CD14-positive monocyte (primary cell): ENCODE data around the gene TBC1D10A. TPM values are rescaled to one million over a fixed set of nuclear protein-coding genes. Genes with fewer than 3 reads are reported as not detected.

Experiments used
- DNase-seq, 3 donors: peaks; one replicate each; pipeline ENCODE4 v3.0.0-alpha.2; 2011 to 2022
- H2AFZ ChIP-seq: 2 replicates; pipeline ENCODE4 v1.6.0; 2012; ENCODE audit warnings: mild to moderate bottlenecking, low read depth, low read length, inconsistent platforms; ENCODE audit not compliant: insufficient read depth, poor library complexity, severe bottlenecking
- H3K27ac ChIP-seq, 2 donors: 1 replicate in 1 of 2; 2 replicates in 1 of 2; pipeline ENCODE4 v1.5.1; 2012 to 2013; ENCODE audit warnings: low read length in 2 of 2, control low read depth in 1 of 2, inconsistent platforms in 1 of 2, low read depth in 1 of 2, mild to moderate bottlenecking in 1 of 2
- H3K27me3 ChIP-seq, 2 donors: one replicate each; pipeline versions ENCODE4 v1.6.0 to v1.6.1; 2011 to 2013; ENCODE audit warnings: low read length in 2 of 2; ENCODE audit not compliant: control insufficient read depth in 2 of 2, insufficient read depth in 2 of 2
- H3K36me3 ChIP-seq, 2 donors: replicated peaks in 1 of 2; 1 replicate in 1 of 2; 2 replicates in 1 of 2; pipeline versions ENCODE4 v1.5.1 to v1.6.1; 2012 to 2013; ENCODE audit warnings: low read length in 2 of 2, control low read depth in 1 of 2, inconsistent platforms in 1 of 2, mild to moderate bottlenecking in 1 of 2; ENCODE audit not compliant: insufficient read depth in 2 of 2, control insufficient read depth in 1 of 2
- H3K4me1 ChIP-seq, 2 donors: 1 replicate in 1 of 2; 2 replicates in 1 of 2; pipeline versions ENCODE4 v1.5.1 to v1.6.1; 2012 to 2013; ENCODE audit warnings: low read length in 2 of 2, control low read depth in 1 of 2, inconsistent platforms in 1 of 2, mild to moderate bottlenecking in 1 of 2, moderate library complexity in 1 of 2; ENCODE audit not compliant: insufficient read depth in 2 of 2, control insufficient read depth in 1 of 2
- H3K4me2 ChIP-seq: replicated peaks from 2 replicates; pipeline ENCODE3; 2012; ENCODE audit warnings: low read length, moderate library complexity, mild to moderate bottlenecking; ENCODE audit not compliant: poor library complexity, severe bottlenecking; ENCODE audit errors: extremely low read depth
- H3K4me3 ChIP-seq, 3 experiments: fragments of 200-600 bp in 1 of 3; sonication (generic) in 1 of 3; replicated peaks in 1 of 3; 1 replicate in 2 of 3; 2 replicates in 1 of 3; pipeline ENCODE4 v1.5.1; 2011 to 2013; ENCODE audit warnings: low read length in 3 of 3, mild to moderate bottlenecking in 3 of 3, control low read depth in 2 of 3, low read depth in 2 of 3, inconsistent platforms in 1 of 3, moderate library complexity in 1 of 3
- H3K79me2 ChIP-seq: 2 replicates; pipeline ENCODE4 v1.6.0; 2012; ENCODE audit warnings: mild to moderate bottlenecking, control low read depth, inconsistent platforms, low read length, moderate library complexity; ENCODE audit not compliant: insufficient read depth
- H3K9ac ChIP-seq: 2 replicates; pipeline ENCODE4 v1.6.0; 2017; ENCODE audit warnings: low read length, mild to moderate bottlenecking; ENCODE audit not compliant: insufficient read depth, poor library complexity, severe bottlenecking
- H3K9me3 ChIP-seq, 2 donors: replicated peaks in 1 of 2; 1 replicate in 1 of 2; 2 replicates in 1 of 2; pipeline versions ENCODE4 v1.5.1 to v1.6.1; 2012 to 2013; ENCODE audit warnings: low read length in 2 of 2, control low read depth in 1 of 2; ENCODE audit not compliant: control insufficient read depth in 1 of 2, insufficient read depth in 1 of 2
- H4K20me1 ChIP-seq: 2 replicates; pipeline ENCODE4 v1.6.0; 2012; ENCODE audit warnings: mild to moderate bottlenecking, low read length, control low read depth, moderate library complexity; ENCODE audit not compliant: insufficient read depth
- H3K27ac Mint-ChIP-seq, 7 donors: one replicate each; pipeline ENCODE4 v1.8.0; 2020; ENCODE audit warnings: mild to moderate bottlenecking in 7 of 7, mixed read lengths in 7 of 7, moderate library complexity in 6 of 7, inconsistent platforms in 2 of 7
- H3K27me3 Mint-ChIP-seq, 3 donors: one replicate each; pipeline ENCODE4 v1.8.0; 2021 to 2022; ENCODE audit warnings: low read depth in 3 of 3, mild to moderate bottlenecking in 3 of 3, mixed read lengths in 3 of 3, moderate library complexity in 3 of 3, inconsistent platforms in 1 of 3
- H3K36me3 Mint-ChIP-seq, 2 donors: one replicate each; pipeline ENCODE4 v1.8.0; 2020; ENCODE audit warnings: mixed read lengths in 2 of 2, inconsistent platforms in 1 of 2, mild to moderate bottlenecking in 1 of 2
- H3K4me1 Mint-ChIP-seq: one replicate; pipeline ENCODE4 v1.8.0; 2020; ENCODE audit warnings: mild to moderate bottlenecking, mixed read lengths
- H3K4me3 Mint-ChIP-seq, 2 donors: one replicate each; pipeline ENCODE4 v1.8.0; 2020; ENCODE audit warnings: mild to moderate bottlenecking in 2 of 2, mixed read lengths in 2 of 2, moderate library complexity in 1 of 2
- H3K9me3 Mint-ChIP-seq, 7 donors: one replicate each; pipeline ENCODE4 v1.8.0; 2020 to 2022; ENCODE audit warnings: mixed read lengths in 7 of 7, mild to moderate bottlenecking in 6 of 7, moderate library complexity in 6 of 7, inconsistent platforms in 2 of 7
- CTCF ChIP-seq: fragments of 200-600 bp; IDR thresholded peaks from one replicate; pipeline ENCODE4 v1.8.0; 2022; ENCODE audit warnings: antibody characterized with exemption, mild to moderate bottlenecking
- WGBS: methylation state at CpG from one replicate; pipeline ENCODE4 v1.1.5; 2013; ENCODE audit warnings: missing lambda C conversion rate; ENCODE audit not compliant: insufficient coverage; 5-methylcytosine and 5-hydroxymethylcytosine counted together
- intact Hi-C, 2 donors: fragments of 100-400 bp; cut with micrococcal nuclease; formaldehyde crosslinking; loops; one replicate each; pipeline versions ENCODE4 v1.15.0 to v1.15.1; 2023
- polyA plus RNA-seq, 3 donors: library from polyadenylated mRNA; depleted of rRNA in 1 of 3; unstranded in 2 of 3; stranded (reverse) in 1 of 3; fragments of 300-500 nt in 2 of 3; fragments of >200 nt in 1 of 3; fragmentation: Illumina TruSeq in 2 of 3; gene quantifications; 1 replicate in 2 of 3; 2 replicates in 1 of 3; pipeline ENCODE4 v1.2.3, GENCODE V29; 2012 to 2021

TBC1D10A gene
- polyA plus RNA-seq, 3 donors: 13.4 to 38.3 (median 21.8) TPM

DNA sequence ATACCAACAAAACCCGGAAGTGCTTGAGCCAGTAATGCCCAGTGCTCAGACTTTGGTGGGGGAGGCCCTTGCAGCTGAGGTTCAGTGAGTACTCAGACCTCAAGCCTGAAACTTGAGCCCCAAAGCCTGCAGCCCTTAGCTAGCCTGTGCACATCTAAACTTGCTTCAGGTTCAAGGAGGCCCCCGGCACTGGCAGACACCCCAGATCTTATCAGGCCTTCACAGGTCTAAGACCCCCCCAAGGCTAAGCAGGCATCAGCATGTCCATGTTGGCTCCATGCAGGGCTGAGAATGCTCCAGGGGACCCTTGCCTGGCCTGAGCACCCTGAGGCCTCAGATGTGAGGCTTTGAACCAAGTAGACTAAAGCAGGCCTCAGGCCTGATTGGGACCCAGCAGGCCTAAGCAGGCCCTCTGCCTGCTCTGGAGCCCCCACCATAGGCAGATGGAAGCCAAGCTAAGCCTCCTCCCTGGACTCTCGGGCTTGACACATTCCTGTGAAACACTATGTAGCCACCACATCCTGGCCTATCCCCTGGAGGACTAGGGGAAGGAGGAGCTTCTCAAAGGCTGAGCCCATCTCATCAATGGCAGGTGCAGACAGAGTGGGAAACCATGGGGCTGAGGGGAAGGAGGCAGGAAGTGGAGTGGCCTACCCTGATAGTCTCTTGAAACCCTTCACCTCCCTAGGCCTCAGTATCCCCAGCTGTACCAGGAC, 36.2 kb downstream of the TBC1D10A start:
- Histone ChIP-seq H3K9ac (no peak overlapping the region), H3K79me2 (no peaks in the 10 kb centered on the region), H3K4me2 (peak overlapping the region; percentile 90), H3K9me3 (no peaks in the 10 kb centered on the region), H3K27ac (peak overlapping the region; percentile 23 to 46), H3K36me3 (peaks cover 35 to 46% of the 10 kb centered on the region in 2 donors), H3K27me3 (no peaks in the 10 kb centered on the region), H3K4me1 (peaks cover 23 to 40% of the 10 kb centered on the region in 2 donors), H2AFZ (peak overlapping the region; percentile 80), H4K20me1 (peaks cover 13% of the 10 kb centered on the region), H3K4me3 (peak overlapping the region in 1 of 3 experiments; percentile 82)
- Mint-ChIP-seq H3K4me1 (peaks cover 27% of the 10 kb centered on the region), H3K27me3 (peaks cover 0 to 2% (median 0%) of the 10 kb centered on the region in 3 donors), H3K4me3 (peak overlapping the region in 1 of 2 donors; percentile 83), H3K27ac (peak overlapping the region; percentile 26 to 90 (median 82)), H3K36me3 (peaks cover 37 to 43% of the 10 kb centered on the region in 2 donors), H3K9me3 (peaks cover 0 to 4% (median 0%) of the 10 kb centered on the region in 7 donors)
- TF ChIP-seq CTCF: no peak
- WGBS: 54% methylated on average over 2 of the region's 3 CpGs
- no peak for DNase-seq
- intact Hi-C loops: loop anchor here in 1 of 2 donors (5.0 kb wide), 1 partner anchor 37 kb away; the partner anchor contains the start of gene TBC1D10A

DNA sequence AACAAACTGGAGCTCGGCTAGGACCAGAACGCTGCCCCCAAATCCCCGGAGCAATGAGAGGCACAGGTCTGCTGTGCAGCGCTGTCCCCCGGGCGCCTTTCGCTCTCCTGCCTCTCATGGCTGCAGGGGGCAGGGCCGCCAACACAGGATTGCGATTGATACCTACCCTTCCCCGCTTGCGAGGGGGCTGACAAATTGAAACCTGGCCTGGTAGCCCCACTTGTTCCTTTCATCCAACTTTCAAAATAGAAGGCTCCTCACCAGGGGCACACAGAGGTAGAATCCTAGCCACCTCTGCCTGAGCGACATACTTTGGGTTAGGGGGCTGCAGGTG, 36.8 kb downstream of the TBC1D10A start:
- Histone ChIP-seq H3K27me3 (no peaks in the 10 kb centered on the region), H3K4me1 (peaks cover 23 to 40% of the 10 kb centered on the region in 2 donors), H3K9ac (peak overlapping the region; percentile 65), H3K27ac (peak overlapping the region; percentile 23 to 43), H2AFZ (peak overlapping the region; percentile 80), H3K4me3 (peak overlapping the region; percentile 54 to 82 (median 62)), H3K79me2 (no peaks in the 10 kb centered on the region), H3K4me2 (peak overlapping the region; percentile 90), H3K9me3 (no peaks in the 10 kb centered on the region), H3K36me3 (peaks cover 30 to 41% of the 10 kb centered on the region in 2 donors), H4K20me1 (peaks cover 7% of the 10 kb centered on the region)
- H3K27me3 Mint-ChIP-seq: peaks cover 0 to 2% (median 0%) of the 10 kb centered on the region in 3 donors
- H3K27ac Mint-ChIP-seq: peak overlapping the region; percentile 6 to 90 (median 82)
- peaks cover 0 to 4% (median 0%) of the 10 kb centered on the region in 7 donors for H3K9me3 Mint-ChIP-seq
- intact Hi-C loops: loop anchor here (1.0 to 10.0 kb wide), 4 partner anchors 37 to 185 kb away; partner anchors contain the start of gene TBC1D10A (in 2 of the 2)
- H3K36me3 Mint-ChIP-seq: peaks cover 33 to 38% of the 10 kb centered on the region in 2 donors
- 17% methylated on average over 11 of the region's 12 CpGs for WGBS
- no peak for TF ChIP-seq CTCF
- no peak for DNase-seq
- H3K4me1 Mint-ChIP-seq: peaks cover 27% of the 10 kb centered on the region
- peak overlapping the region; percentile 83 to 86 for H3K4me3 Mint-ChIP-seq
